Measurements from ENCODE around the gene LCMT1. TPM values are rescaled to one million over a fixed set of nuclear protein-coding genes. Genes with fewer than 3 reads are reported as not detected.

Gene LCMT1
- polyA plus RNA-seq, 1 donor from 2014 or later: 45.5 TPM

DNA sequence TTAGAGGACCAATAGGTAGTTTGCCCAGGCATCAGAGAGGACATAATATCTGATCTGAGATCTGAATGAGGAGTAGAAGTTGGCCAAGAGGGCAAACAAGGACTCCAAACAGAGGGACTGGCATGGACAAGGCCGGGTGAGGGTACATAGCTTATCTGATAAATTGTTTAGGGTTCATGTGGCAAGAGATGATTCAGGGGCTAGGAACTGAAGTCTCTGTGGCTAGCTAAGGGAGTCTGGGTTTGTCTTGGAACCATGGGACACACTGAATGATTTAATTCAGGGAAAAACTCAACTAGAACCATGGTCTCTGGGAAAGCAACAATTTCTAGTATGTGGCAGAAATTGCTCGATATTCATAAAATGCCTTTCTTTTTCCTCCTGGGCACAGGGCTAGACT, 101.1 kb downstream of the LCMT1 start:
- TF ChIP-seq MXI1 (conservative IDR thresholded peaks at IDR 0.05; ENCODE audit: poor library complexity, severe bottlenecking) (no peak), REST (IDR thresholded peaks at IDR 0.05; ENCODE audit: borderline replicate concordance) (no peak), EZH2 (IDR thresholded peaks at IDR 0.05; ENCODE audit: borderline replicate concordance, insufficient read depth, low read length, poor library complexity, severe bottlenecking) (no peak), SMC3 (conservative IDR thresholded peaks at IDR 0.05; ENCODE audit: poor library complexity) (no peak), TAF1 (IDR thresholded peaks at IDR 0.05; ENCODE audit: low read depth) (no peak)
- Histone ChIP-seq H3F3A (ENCODE audit: insufficient read depth, low read length, poor library complexity, severe bottlenecking) (no peaks in the 10 kb centered on the region), H3K9ac (ENCODE audit: low read length) (no peak overlapping the region), H3K36me3 (ENCODE audit: insufficient read depth, low read length) (no peaks in the 10 kb centered on the region), H3K9me3 (ENCODE audit: low read length) (no peaks in the 10 kb centered on the region), H3K79me2 (replicated peaks; ENCODE audit: insufficient read depth, low read length) (no peaks in the 10 kb centered on the region), H3K27ac (ENCODE audit: low read length) (no peak overlapping the region), H3K4me2 (ENCODE audit: low read length) (no peak overlapping the region), H3K9me2 (ENCODE audit: insufficient read depth, low read length) (no peaks in the 10 kb centered on the region), H4K20me1 (ENCODE audit: insufficient read depth) (no peaks in the 10 kb centered on the region), H3K27me3 (ENCODE audit: insufficient read depth, low read depth, low read length) (no peaks in the 10 kb centered on the region), H2AFZ (ENCODE audit: low read depth, low read length) (no peak overlapping the region), H3K4me3 (ENCODE audit: low read length) (no peak overlapping the region)

DNA sequence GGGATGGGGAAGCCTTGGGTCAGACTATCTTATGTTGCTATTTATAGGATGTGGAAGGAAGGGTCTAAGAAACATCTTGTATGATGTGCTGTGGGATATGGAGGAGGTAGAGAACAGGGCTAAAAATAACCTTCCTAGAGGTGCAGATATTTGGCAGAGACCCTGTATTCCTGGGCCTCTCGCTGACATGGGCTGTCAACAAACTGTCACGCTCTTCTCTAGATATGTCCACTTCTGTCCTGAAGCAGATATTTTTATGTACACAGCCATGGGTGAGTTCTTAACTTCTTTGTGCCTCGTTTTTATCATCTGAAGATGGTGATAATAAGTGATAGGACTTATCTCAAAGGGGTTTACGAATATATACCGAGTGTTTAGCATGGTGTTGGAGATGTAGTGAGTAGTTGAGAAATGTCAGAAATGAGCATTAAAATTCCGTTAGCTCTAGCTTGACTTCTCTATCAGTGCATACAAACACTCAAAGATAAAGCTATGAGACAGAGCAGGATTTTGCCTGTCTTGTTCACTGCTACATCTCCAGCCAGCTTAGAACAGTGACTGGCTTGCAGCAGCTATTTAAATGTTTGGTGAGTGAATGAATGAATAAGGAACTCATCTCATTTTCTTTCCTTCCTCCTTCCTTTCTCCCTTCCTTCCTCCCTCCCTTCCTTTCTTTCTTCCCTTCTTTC, 102.3 kb downstream of the LCMT1 start:
- H3K9ac ChIP-seq (ENCODE audit: low read length): no peak overlapping the region
- H3K4me3 ChIP-seq (ENCODE audit: low read length): no peak overlapping the region
- H3F3A ChIP-seq (ENCODE audit: insufficient read depth, low read length, poor library complexity, severe bottlenecking): no peaks in the 10 kb centered on the region
- H3K36me3 ChIP-seq (ENCODE audit: insufficient read depth, low read length): no peaks in the 10 kb centered on the region
- no peak overlapping the region for H3K27ac ChIP-seq (ENCODE audit: low read length)
- no peak overlapping the region for H3K4me2 ChIP-seq (ENCODE audit: low read length)
- H2AFZ ChIP-seq (ENCODE audit: low read depth, low read length): no peak overlapping the region
- no peaks in the 10 kb centered on the region for H4K20me1 ChIP-seq (ENCODE audit: insufficient read depth)
- no peaks in the 10 kb centered on the region for H3K27me3 ChIP-seq (ENCODE audit: insufficient read depth, low read depth, low read length)
- H3K79me2 ChIP-seq (replicated peaks; ENCODE audit: insufficient read depth, low read length): no peaks in the 10 kb centered on the region
- no peak for TF ChIP-seq REST (IDR thresholded peaks at IDR 0.05; ENCODE audit: borderline replicate concordance)
- no peaks in the 10 kb centered on the region for H3K9me3 ChIP-seq (ENCODE audit: low read length)
- no peaks in the 10 kb centered on the region for H3K9me2 ChIP-seq (ENCODE audit: insufficient read depth, low read length)

DNA sequence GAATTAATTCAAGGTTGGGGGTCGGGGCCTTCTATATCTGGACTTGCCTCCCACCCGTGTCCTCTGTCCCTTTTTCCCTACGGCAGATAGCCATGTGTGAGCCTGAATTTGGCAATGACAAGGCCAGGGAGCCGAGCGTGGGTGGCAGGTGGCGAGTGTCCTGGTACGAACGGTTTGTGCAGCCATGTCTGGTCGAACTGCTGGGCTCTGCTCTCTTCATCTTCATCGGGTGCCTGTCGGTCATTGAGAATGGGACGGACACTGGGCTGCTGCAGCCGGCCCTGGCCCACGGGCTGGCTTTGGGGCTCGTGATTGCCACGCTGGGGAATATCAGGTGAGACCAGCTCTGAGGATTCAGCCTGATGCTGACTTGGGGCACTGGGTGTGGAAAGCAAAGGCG, 105.6 kb downstream of the LCMT1 start:
- H3K27ac ChIP-seq (ENCODE audit: low read length): no peak overlapping the region
- no peaks in the 10 kb centered on the region for H3K9me3 ChIP-seq (ENCODE audit: low read length)
- H3F3A ChIP-seq (ENCODE audit: insufficient read depth, low read length, poor library complexity, severe bottlenecking): no peaks in the 10 kb centered on the region
- no peaks in the 10 kb centered on the region for H3K9me2 ChIP-seq (ENCODE audit: insufficient read depth, low read length)
- H3K9ac ChIP-seq (ENCODE audit: low read length): no peak overlapping the region
- TF ChIP-seq EZH2 (IDR thresholded peaks at IDR 0.05; ENCODE audit: borderline replicate concordance, insufficient read depth, low read length, poor library complexity, severe bottlenecking) (no peak), TAF1 (IDR thresholded peaks at IDR 0.05; ENCODE audit: low read depth) (no peak), SMC3 (conservative IDR thresholded peaks at IDR 0.05; ENCODE audit: poor library complexity) (no peak), MXI1 (conservative IDR thresholded peaks at IDR 0.05; ENCODE audit: poor library complexity, severe bottlenecking) (no peak)
- no peaks in the 10 kb centered on the region for H4K20me1 ChIP-seq (ENCODE audit: insufficient read depth)
- no peak overlapping the region for H3K4me2 ChIP-seq (ENCODE audit: low read length)
- no peak overlapping the region for H2AFZ ChIP-seq (ENCODE audit: low read depth, low read length)
- H3K27me3 ChIP-seq (ENCODE audit: insufficient read depth, low read depth, low read length): no peaks in the 10 kb centered on the region
- H3K4me3 ChIP-seq (ENCODE audit: low read length): no peak overlapping the region
- H3K36me3 ChIP-seq (ENCODE audit: insufficient read depth, low read length): no peaks in the 10 kb centered on the region
- no peaks in the 10 kb centered on the region for H3K79me2 ChIP-seq (replicated peaks; ENCODE audit: insufficient read depth, low read length)

All from neural cell (in vitro differentiated cells).